Measurements from ENCODE around the gene CDH4. TPM values are rescaled to one million over a fixed set of nuclear protein-coding genes. Genes with fewer than 3 reads are reported as not detected.

Gene CDH4
- total and polyA plus RNA-seq, 2 of the 4 experiments (the other 2 are of a cell fraction) = 1.6 to 3.5 TPM

DNA sequence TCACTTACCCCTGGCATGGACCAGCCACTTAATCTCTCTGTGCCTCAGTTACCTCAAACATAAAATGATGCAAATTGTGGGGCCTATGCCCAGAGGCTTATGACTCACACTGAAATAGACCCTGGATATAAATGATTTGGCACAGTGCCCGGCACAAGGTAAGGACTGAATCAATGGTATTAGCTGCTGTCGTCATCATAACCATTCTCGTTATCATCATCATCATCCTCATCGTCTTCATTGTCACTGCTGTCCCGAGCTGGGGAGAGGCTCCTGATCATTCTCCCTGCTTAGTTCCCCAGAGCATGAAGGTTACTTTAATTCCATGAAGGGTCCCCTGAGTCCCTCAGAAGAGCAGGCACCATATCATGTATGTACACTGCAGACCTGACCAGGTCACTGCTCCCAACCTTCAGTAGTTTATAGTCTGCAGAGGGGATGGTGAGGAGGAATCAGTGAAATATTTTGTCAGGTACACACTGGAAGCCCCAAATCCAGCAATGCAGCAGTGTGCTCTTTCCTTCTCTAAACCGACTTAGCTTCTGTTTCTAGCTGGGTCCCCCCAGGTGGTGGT is 664.3 kb downstream of the CDH4 start:
- no peak overlapping the region for H3K14ac ChIP-seq (replicated peaks; ENCODE audit: low read depth, low read length)
- no TSS peak for BruUV-seq (replicated peaks)
- no peak overlapping the region for H2BK5ac ChIP-seq (ENCODE audit: low read depth, low read length, poor library complexity, severe bottlenecking)
- H3K23ac ChIP-seq (ENCODE audit: low read depth, low read length) = no peak overlapping the region
- 82% methylated on average over 3 of the region's 6 CpGs; no CpG with 5 or more reads in 1 of the 2 experiments for WGBS, 2 experiments (ENCODE audit: extremely low coverage in 2 of 2, insufficient read length in 1 of 2)
- no peak overlapping the region for H3K9ac ChIP-seq (ENCODE audit: low read depth, low read length)
- no peak overlapping the region for H2AK5ac ChIP-seq (ENCODE audit: low read depth, low read length)
- intact Hi-C loops (cut with micrococcal nuclease) = no loop called here
- H3K27ac ChIP-seq (ENCODE audit: insufficient read depth, low read length) = no peak overlapping the region
- H4K8ac ChIP-seq (ENCODE audit: low read depth in 2 of 2, low read length in 2 of 2) = no peak overlapping the region
- H3K4me3 ChIP-seq (ENCODE audit: insufficient read depth, low read depth, low read length) = no peak overlapping the region
- dilution Hi-C loops (cut with HindIII; ENCODE audit: low sequenced_read_pairs, unreplicated experiment) = no loop called here
- H3K4me2 ChIP-seq (ENCODE audit: low read depth, low read length) = no peak overlapping the region
- H3K36me3 ChIP-seq (ENCODE audit: control insufficient read depth, insufficient read depth, low read length) = no peaks in the 10 kb centered on the region
- no peaks in the 10 kb centered on the region for H3K79me1 ChIP-seq (ENCODE audit: low read depth in 1 of 2, low read length in 2 of 2)
- no peak overlapping the region for H3K4ac ChIP-seq (ENCODE audit: low read depth, low read length)
- in situ Hi-C loops (cut with MboI; ENCODE audit: low sequenced_read_pairs) = no loop called here
- no peak overlapping the region for H2BK15ac ChIP-seq (ENCODE audit: low read depth, low read length)
- H3K9me1 ChIP-seq (ENCODE audit: insufficient read depth, low read length) = no peaks in the 10 kb centered on the region
- no peaks in the 10 kb centered on the region for H3K27me3 ChIP-seq (ENCODE audit: control insufficient read depth, insufficient read depth, low read length)
- TF ChIP-seq NFE2L2 (IDR thresholded peaks at IDR 0.05; ENCODE audit: low read depth, low read length) = no peak
- no peak for TF ChIP-seq MAZ (IDR thresholded peaks at IDR 0.05; ENCODE audit: borderline replicate concordance, low read depth, low read length)
- TF ChIP-seq POLR2A (IDR thresholded peaks at IDR 0.05; ENCODE audit: low read depth, low read length) = no peak
- no peak for TF ChIP-seq RAD21 (IDR thresholded peaks at IDR 0.05; ENCODE audit: low read length)
- TF ChIP-seq MXI1 (IDR thresholded peaks at IDR 0.05; ENCODE audit: borderline replicate concordance, low read depth, low read length) = no peak
- TF ChIP-seq, protein P1, sequence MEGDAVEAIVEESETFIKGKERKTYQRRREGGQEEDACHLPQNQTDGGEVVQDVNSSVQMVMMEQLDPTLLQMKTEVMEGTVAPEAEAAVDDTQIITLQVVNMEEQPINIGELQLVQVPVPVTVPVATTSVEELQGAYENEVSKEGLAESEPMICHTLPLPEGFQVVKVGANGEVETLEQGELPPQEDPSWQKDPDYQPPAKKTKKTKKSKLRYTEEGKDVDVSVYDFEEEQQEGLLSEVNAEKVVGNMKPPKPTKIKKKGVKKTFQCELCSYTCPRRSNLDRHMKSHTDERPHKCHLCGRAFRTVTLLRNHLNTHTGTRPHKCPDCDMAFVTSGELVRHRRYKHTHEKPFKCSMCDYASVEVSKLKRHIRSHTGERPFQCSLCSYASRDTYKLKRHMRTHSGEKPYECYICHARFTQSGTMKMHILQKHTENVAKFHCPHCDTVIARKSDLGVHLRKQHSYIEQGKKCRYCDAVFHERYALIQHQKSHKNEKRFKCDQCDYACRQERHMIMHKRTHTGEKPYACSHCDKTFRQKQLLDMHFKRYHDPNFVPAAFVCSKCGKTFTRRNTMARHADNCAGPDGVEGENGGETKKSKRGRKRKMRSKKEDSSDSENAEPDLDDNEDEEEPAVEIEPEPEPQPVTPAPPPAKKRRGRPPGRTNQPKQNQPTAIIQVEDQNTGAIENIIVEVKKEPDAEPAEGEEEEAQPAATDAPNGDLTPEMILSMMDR (conservative IDR thresholded peaks at IDR 0.05; ENCODE audit: low read depth, low read length) = no peak
- no peak for TF ChIP-seq MAFK (IDR thresholded peaks at IDR 0.05; ENCODE audit: low read depth, low read length)
- TF ChIP-seq CHD1 (IDR thresholded peaks at IDR 0.05; ENCODE audit: low read depth, low read length) = no peak
- TF ChIP-seq BHLHE40 (IDR thresholded peaks at IDR 0.05; ENCODE audit: low read depth, low read length) = no peak
- no peak for TF ChIP-seq CEBPB (IDR thresholded peaks at IDR 0.05; ENCODE audit: low read depth, low read length)
- no peak for TF ChIP-seq FOS (IDR thresholded peaks at IDR 0.05; ENCODE audit: low read depth, low read length)
- no peak for TF ChIP-seq SMC3 (IDR thresholded peaks at IDR 0.05; ENCODE audit: low read depth, low read length)
- no peak for TF ChIP-seq RFX5 (IDR thresholded peaks at IDR 0.05; ENCODE audit: low read depth, low read length)
- TF ChIP-seq, protein P2, sequence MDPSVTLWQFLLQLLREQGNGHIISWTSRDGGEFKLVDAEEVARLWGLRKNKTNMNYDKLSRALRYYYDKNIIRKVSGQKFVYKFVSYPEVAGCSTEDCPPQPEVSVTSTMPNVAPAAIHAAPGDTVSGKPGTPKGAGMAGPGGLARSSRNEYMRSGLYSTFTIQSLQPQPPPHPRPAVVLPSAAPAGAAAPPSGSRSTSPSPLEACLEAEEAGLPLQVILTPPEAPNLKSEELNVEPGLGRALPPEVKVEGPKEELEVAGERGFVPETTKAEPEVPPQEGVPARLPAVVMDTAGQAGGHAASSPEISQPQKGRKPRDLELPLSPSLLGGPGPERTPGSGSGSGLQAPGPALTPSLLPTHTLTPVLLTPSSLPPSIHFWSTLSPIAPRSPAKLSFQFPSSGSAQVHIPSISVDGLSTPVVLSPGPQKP (IDR thresholded peaks at IDR 0.05; ENCODE audit: borderline replicate concordance, low read depth, low read length) = no peak
- no peak for TF ChIP-seq RCOR1 (IDR thresholded peaks at IDR 0.05; ENCODE audit: insufficient replicate concordance, low read length)
- TF ChIP-seq, protein P3, sequence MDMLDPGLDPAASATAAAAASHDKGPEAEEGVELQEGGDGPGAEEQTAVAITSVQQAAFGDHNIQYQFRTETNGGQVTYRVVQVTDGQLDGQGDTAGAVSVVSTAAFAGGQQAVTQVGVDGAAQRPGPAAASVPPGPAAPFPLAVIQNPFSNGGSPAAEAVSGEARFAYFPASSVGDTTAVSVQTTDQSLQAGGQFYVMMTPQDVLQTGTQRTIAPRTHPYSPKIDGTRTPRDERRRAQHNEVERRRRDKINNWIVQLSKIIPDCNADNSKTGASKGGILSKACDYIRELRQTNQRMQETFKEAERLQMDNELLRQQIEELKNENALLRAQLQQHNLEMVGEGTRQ (IDR thresholded peaks at IDR 0.05; ENCODE audit: low read depth, low read length) = no peak
- DNase-seq (no peak), ATAC-seq (ENCODE audit: low read depth) (no peak)
- no peak overlapping the region for H2AK9ac ChIP-seq (replicated peaks; ENCODE audit: low read depth, low read length, poor library complexity)
- ChIA-PET POLR2A (ENCODE audit: unreplicated experiment) (no interaction called here), CTCF (interaction anchor here (1.0 kb wide), 1 partner anchor 14 kb away, joined by 3 read pairs; no protein-coding TSS in a partner anchor)
- H3K56ac ChIP-seq (ENCODE audit: extremely low read depth, insufficient read depth, low read length) = no peak overlapping the region
- no peak overlapping the region for H2BK120ac ChIP-seq (ENCODE audit: low read depth, low read length)
- H3K18ac ChIP-seq (ENCODE audit: low read depth, low read length) = no peak overlapping the region
- no peak overlapping the region for H2BK20ac ChIP-seq (ENCODE audit: low read depth, low read length)
- no peak overlapping the region for H4K5ac ChIP-seq (ENCODE audit: low read depth, low read length)
- no peak overlapping the region for H4K91ac ChIP-seq (ENCODE audit: insufficient read depth, low read depth, low read length)
- H3K9me3 ChIP-seq (ENCODE audit: control insufficient read depth, insufficient read depth, low read length) = peaks cover 11% of the 10 kb centered on the region; the same call in 1 of the 2 replicates
- no peaks in the 10 kb centered on the region for H4K20me1 ChIP-seq (ENCODE audit: insufficient read depth, low read length)
- no peaks in the 10 kb centered on the region for H3K4me1 ChIP-seq (ENCODE audit: control insufficient read depth, insufficient read depth, low read length)
- no peak overlapping the region for H2AFZ ChIP-seq (replicated peaks; ENCODE audit: low read length, poor library complexity)

All from IMR-90 (cell line).